Suppressor macrophage (primary cell): ENCODE measurements around the gene MAP3K6.
A peak's percentile ranks its signal among the peaks of the same experiment; 100 is the strongest.

Experiments used
- DNase-seq, 4 experiments: peaks; one replicate each; pipeline ENCODE4 v3.0.0-alpha.2; 2020 to 2022

MAP3K6 gene

DNA sequence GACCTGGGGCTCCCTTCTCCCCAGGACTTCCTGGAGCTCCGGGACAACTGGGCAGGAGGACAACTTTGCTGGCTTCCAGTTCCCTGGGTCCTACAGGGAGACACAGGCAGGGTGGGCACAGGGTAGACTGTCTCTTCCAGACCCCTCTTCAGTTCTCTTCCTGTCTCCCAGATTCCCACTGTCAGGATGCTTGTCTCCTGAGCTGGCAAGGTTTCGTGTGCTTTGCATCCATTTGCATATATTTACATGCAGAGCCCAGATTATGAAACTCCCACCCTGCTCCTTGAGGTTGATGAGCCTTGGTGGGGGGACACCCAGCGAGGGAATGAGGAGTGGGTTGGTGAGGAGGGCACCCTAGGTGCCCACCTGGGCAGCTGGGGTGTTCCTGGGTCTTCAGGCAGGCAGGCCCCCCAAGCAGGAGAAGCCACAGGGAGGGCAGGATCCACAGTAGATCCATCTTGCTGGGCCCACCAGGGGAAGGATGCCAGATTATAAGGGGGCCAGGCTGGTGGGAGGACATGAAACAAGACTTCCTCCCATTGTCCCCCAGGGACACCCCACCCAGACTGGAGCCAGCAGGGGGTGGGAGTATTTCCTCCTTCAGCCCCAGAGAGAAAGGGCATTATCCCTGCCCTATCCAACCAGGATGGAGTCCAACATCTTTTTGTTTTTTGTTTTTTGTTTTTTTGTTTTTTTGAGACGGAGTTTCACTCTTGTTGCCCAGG, 7.8 kb upstream of the MAP3K6 start, which contains the start of gene FCN3:
TSS of gene FCN3 (minus strand) at position 463 of the 725 bp plus-strand sequence. CDS start at position 457, 6 bp downstream.
- no peak for DNase-seq

DNA sequence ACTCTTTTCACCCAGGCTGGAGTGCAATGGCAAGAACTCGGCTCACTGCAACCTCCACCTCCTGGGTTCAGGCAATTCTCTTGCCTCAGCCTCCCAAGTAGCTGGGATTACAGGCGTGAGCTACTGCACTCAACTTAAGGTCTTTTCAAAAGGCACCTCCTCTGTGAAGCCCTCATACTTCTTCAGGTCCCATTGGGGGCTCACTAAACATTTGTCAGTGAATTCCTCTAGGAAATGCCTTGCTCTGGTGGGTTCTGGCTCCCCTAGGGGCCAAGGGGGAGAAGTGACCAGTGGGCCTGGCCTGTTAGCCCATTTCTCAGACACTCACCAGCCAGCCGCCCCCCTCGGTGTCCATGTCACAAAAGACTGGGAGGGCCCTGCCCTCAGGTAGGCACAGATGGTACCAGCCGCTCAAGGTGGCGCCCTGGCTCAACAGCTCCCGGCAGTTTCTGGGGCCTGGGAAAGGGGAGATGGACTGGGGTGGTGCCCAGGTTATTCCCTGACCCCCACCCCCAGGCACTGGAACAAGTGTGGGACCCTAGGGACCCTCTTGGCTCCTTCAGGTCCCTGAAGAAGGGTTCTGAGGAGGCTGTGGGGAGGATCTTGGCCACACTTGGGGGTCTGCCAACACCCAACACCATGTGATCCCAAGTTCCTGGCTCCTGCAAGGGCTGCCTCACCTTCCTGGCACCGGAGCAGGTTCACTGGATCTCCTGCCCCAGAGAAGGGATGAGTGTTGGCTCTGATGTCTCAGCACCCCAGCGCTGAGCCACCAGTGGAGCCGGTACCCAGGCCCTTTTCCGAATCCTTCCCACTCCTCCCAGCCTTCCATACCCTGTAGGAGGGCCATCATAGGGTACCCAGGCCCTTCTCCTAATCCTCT, 6.3 kb upstream of the MAP3K6 start:
- DNase-seq, result peak in 1 of 4 experiments; percentile 30

DNA sequence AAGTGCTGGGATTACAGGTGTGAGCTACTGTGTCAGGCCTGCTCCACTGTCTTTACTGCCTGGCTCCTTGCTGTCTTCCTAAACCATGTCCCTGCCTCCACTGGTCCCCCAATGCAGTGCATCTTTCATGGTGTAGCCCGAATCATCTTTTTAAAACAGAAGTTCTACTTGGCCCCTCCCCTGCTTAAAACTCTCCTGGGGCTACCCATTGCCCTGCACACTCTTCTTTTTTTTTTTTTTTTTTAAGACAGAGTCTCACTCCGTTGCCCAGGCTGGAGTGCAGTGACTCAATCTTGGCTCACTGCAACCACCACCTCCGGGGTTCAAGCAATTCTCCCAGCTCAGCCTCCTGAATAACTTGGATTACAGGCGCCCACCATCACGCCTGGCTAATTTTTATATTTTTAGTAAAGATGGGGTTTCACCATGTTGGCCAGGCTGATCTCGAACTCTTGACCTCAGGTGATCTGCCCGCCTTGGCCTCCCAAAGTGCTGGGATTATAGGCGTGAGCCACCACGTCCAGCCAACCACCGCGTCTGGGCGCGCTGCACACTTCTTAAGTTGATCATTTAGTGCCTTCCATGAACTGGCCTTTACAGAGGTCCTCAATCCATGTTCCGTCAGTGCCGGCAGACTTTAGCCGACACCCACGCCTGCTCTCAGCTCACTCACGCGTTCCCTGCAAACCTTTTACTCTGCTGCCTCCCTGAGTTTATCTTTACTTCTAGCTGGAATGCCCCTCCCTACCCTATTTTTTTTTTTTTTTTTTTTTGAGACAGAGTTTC, 5.5 kb upstream of the MAP3K6 start:
- no peak for DNase-seq

DNA sequence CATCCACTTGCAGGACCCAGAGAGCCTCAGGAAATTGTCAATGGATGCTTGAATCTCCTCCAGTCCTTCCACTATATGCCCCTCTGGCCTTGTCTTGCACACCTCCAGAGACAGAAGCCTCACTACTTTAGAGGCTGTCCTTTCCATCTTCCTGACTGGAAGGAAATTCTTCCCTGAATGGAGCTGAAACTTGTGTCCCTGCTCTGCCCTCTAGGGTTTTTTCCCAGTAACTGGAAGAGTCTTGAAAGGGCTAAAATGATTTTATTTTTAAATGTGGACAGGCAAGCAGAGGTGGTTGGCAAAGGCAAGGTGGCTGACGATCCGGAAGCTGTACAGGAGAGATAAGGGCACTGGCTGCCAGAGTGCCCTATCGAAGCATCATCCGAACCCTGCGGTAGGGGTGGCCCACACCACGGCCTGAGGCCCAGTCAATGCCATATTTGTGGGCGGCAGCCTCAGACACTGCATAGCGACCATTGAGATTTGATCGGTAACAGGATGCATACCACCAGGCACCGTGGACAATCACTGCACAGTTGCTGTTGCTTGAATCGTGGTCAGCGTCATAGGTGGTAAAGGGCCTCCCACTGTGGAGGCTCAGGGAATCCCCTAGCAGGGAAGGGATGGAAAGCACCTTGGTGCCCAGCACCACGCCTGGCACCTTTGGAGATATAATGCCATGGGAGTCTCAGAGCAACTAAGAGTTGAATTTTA, 2.3 kb upstream of the MAP3K6 start:
- no peak for DNase-seq

DNA sequence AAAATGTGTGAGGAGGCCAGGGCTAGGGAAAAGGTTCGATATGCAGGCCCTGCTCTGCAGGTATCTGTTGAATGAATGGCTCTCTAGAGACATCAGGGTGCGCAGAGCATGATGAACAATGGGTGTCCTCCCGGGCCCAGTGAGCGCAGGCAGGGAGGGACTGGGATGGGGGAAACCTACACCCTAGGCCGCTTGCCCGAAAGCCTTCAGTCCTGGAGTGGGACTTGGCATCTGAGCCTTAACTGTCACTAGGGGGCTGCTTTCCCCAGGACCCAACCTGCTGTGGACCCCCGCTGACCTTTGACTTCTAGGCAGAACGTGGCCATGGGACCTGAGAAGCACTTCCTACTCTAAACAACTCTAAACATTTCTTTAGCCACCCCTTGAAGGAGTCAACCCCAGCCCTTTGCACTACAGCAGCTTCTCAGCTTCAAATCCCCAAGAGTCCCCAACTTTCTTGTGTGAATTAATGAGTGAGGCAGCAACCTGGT, 444 bp upstream of the MAP3K6 start:
- no peak for DNase-seq

DNA sequence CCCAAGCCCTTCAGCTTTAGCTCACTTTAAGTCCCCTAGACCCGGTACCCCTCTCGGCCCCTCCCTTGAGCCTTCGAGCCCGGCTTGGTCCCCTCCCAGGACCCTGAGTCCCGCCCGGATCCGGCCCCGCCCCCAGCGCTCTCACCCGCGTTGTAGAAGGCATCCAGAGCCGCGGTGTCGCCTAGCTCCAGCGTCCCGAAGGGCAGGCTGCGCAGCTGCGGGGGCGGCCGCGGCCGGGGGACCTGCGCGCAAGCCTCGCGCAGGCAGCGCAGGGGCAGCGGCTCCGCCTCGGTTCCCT, 699 bp downstream of the MAP3K6 start:
- peak; percentile 80 to 92 (median 88) for DNase-seq

DNA sequence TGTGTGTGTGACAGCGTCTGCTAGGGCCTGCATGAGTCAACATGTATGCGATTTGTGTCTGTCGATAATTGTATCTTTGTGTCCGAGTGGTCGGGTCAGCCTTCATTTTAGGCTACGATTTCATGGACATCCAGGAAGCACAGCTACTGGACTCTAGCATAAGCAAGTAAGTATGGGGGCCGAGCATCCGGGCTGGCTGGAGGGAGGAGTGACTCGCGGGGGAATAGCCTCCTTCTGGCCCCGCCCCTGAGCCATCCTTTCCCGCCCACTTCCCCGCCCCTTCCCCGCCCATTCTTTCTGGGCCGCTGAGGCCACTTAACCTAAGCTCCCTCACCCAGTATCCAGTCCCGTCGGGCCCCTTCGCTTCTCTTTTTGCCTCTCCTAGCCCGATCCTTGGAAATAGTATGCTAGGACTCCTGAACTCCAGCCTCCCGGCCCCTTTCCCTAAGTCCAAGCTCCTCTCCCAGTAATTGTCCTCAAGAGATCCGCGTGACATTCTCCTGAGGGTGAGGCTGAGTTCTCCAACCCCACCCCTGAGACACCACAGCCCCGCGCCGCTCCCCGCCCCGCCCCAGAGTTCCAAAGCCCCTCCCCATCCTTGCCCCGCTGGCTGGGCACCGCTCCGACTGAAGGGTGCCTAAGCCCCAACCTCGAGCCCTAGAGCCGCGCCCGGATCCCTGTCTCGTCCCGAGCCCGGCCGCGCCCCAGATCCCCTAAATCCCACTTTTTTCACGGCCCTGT, 1.2 kb downstream of the MAP3K6 start:
- DNase-seq, result peak; percentile 84 to 95 (median 92)

DNA sequence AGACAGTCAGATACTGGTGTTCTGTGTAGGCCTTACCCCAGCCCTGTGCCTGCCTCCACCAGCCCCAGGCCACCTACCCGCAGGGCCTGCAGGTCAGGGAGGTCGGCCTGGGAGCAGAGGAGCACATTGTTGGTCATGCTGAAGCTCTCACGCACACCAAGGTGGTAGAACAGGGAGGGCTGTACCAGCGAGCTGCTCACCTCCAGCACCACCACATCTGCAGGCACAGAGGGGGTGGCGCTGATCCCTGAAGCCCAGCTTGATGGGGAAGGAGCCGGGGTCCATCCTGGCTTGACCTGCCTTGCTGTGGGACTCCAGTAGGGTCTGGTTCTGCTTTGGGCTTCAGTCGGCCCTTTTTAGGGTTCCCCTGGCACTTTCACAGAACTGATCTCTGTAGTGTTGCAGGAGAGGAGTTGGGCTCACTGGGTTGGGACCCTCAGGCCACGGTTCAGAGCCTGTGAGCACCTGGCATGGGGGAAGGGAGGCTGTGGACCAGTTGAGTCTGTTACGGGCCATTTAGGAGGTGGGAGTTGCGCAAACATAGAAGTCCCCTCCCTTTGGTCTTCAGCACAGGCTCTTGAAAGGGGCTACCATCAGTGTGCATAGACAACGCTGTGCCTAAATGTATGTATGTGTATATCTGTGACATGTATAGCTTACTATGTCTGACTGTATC, 1.9 kb downstream of the MAP3K6 start:
- no peak for DNase-seq

DNA sequence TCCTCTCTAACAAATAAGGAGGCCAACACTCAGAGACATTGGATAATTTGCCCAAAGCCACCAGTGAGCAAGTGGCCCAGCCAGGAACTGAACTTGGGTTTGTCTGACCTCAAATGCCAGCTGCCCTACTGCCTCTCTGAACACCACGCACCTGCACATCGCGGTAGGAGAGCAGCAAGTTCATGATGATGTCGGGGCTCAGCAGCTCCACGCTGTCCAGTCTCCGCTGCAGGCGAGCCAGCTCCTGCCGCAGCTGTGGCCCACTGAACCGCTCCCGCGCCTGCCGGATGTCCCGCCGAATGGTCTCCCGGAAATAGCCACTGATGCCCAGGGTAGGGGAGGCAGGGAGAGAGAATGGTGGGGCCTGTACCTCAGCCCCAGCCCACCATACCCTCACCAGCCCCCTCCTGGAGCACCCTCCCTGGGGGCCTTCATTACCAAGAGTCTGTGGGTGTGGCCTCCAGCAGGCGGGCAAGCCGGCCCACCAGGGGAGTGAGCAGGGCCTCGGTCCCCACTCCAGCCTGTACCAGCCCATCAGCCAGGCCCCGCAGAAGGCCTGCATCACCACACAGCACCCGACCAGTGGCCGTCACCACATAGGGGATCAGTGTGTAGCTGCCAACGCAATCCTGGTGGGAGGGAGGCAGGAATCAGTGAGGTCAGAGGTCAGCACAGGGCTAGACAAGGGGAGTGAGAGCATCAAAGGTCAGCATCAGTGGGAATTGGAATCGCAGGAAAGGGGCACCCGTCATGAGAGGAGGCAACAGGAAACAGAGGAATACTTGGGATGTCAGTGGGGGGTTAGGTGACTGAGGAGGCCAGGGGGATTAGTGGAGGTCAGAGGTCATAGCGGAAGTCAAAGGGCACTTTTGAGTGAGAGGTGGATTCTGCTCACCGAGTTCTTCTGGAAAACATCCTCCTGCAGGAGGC, 2.7 kb downstream of the MAP3K6 start:
- DNase-seq, result no peak

DNA sequence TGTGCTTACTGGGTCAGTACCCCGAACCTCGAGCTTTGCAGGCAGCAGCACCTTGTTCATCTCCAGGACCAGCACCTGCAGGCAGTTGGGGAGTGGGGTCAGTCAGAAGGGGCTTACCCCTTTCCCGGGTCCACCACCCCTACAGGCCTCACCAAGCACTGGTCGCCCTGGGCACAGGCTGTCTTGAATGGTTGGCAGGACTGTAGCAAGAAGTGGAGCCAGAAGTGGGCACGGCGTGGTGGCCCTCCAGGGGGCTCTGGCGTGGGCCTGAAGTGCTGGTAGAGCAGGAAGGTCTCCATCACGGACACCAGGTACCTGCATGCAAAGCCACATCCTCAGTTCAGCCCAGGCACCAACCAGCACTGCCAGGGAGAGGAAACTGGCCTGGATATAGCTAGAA, 5.2 kb downstream of the MAP3K6 start:
- DNase-seq, result no peak

DNA sequence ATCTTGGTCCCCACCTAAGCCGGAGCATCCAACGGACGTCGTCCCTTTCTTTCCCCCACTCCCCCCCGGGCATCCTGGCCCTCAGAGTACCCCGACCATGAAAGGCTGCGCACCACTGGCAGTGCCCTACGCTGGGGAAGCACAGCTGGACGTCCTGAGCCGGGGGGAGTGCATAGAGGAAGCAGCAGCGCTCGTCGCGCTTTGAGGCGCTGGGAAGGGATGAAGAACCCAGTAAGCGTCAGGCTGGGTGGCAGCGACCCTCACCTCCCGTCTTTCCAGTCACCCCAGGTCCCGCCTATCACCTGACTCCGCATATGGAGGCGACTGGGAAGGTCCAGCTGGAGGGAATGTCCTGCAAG, 5.7 kb downstream of the MAP3K6 start:
- DNase-seq, result no peak

DNA sequence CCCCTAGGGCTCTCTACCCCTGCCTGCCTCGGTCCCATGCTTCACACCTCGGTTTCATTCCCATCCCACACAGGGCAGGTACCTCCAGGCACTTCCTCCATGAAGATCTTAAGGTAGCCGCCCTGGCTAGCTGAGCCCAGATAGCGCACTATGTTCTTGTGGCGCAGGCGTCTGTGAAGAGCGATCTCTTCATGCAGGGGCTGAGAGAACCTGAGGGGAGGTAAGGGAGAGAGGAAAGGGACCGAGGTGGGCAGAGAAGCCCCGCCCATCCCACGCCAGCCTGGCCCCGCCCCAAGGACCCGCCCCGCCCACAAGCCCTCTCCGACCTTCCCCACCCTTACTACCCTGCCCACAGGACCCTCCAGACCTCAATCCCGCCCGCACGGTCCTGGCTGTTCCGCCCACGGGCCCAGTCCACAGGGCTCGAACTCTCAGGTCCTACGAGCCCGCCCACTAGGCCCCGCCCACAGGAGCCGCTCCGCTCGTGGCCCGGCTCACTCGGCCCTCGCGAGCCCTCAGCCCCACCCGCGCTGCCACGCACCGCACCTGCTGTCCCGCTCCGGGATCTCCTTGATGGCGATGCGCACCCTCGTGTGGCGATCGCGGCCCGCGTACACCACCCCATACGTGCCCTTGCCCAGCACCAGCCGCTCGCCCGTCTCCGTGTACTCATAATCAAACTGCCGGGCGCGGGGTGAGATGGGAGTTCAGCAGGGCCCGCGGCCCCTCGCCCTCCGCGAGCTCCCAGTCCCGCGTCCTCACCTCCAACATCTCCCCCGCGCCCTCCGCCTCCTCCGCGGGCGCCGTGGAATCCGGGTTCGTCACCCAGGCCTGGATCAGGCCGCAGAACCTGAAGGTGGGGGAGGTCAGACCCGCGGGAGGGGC, 6.4 kb downstream of the MAP3K6 start:
- peak in 2 of 4 experiments; percentile 50 to 52 for DNase-seq

DNA sequence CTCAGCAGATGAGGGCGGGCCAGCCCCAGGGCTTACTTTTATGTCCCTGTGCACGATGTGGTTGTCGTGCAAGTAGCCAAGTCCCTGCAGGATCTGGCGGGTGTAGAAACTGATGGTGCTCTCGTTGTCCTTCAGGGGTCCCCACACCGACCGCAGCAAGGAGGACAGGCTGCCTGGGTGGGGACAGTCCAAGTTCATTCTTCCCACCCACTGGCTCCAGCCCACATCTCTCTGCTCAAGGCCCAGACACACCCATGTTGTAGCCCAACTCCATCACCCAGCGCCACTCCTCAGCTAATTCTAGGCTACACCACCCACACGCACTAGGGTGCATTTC, 7.0 kb downstream of the MAP3K6 start:
- DNase-seq, result no peak

DNA sequence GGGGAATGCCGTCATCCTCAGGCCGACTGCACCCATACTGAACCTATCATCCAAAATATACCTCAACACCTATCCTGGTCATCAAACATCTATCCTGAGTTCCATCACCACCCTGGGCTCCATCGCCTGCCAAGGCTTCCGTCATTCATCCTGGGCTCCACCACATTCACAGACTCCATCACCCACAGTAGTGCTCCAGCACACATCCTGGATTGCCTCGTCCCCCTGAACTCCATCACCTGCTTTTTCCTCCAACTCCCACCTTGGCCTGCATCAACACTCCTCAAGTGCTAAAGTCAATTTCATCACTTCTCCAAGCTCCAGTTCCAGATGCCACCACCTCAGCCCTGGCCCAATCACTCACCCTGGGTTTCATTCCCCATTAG, 7.8 kb downstream of the MAP3K6 start:
- no peak for DNase-seq

DNA sequence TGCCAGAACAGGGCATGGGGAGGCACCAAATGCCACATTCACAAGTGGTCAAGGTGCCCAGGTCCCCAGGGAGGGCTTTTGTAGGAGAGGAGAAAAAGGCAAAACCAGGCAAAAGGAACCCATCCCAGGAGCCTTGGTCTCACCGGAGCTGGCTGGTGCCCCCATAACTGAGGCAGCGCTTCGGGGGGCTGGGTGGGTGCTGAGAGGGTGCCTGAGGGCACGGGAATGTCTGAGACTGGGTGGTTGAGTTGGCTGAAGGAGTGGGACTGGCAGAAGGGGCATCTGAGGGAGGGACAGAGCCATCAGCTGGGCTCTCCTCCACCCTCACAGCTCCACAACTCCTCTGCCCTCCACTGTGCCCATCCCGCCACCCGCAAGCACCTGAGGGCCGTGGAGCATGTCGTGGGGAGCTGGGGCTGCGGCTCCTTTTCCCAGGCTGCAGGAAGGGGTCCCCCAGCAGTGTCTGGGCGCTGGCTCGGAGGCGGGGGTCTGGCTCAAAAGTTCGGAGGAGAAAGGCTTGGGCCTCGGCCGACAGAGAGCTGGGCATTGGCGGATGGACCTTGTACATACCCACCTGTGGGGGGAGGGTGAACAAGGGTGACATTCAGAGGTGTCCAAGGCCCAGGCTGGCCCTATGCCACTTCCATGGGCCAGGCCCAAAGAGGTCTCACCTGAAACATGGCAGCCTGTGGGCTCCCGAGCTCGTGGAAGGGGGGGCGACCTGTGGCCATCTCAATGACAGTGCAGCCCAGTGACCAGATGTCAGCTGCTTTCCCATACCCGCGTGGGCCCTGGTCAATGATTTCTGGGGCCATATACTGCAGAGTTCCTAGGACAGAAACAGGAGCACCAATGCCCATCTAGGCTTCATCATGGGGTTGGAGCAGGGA, 8.5 kb downstream of the MAP3K6 start:
- no peak for DNase-seq

DNA sequence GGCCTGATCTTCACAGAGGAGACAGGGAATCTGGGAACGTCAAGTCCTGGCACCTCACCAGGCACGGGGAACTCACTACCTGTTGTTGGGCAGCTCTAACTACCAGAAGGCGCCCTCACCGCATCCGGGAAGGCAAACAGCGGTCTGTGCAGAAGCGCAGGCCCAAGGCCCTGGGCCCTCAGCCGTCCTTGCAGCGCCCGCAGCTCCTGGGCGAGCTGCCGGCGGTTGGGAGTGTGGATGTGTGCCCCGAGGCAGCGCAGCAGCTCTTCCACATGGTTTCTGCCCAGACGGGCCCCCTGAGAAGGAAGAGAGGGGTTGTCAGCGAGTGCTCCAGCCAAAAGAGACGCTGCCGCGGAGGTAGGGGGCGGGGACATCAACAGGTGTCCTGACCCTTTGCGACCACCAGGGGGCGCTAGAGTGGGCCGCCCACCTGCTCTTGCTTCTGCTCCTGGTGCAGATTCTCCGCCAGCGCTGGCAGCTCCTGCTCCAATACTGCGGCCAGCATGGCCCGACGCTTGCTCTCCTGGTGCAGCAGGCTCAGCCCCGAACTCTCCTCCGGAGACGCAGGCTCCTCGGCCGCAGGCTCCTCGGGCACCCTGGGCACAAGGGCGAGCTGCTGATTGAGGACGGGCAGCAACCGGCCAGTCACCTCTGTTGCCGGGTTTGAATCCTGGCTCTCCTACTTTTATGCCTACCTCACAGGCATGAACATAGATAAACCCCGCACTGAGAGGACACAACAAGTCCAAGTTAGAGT, 9.3 kb downstream of the MAP3K6 start:
- DNase-seq, result peak; percentile 75 to 84 (median 80)

DNA sequence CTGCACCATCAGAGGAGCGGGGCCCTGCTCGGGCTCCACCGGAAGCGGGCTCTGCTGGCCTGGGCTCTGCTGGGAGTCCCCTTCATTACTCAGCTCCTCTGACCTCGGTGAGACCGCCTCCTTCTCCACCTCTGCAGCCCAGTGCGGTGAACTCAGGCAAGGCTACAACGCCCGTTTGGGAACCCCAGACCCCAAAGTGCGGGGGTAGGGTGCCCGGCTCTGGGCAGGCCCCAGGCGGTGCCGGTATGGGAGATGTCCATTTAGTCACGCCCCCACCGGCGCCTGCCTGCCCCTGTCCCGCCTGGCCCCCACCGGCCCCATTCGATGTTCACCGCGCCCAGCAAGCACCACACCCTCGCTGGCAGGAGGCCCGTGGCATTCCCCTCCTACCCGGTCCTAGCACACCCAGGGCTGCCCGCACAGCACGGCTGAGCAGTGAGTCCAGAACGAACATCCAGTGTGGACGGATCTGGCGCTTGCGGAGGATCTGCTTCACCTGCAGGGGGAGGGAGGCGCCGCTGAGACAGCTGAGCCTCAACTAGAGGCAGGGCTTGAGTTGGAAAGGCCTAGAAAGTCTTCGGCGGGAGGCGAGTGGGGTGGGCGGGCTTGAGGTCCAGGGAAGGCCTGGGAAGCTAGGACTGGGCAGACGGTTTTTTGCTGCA, 10.0 kb downstream of the MAP3K6 start:
- DNase-seq, result no peak
